ENCODE measurements around the gene NMRK1.

NMRK1 gene

GRCh38 chr9:75116306-75116705, 28.4 kb upstream of the NMRK1 start:
- no peaks in the 10 kb centered on the region for H3K9me3 ChIP-seq
- DNase-seq: no peak
- no peaks in the 10 kb centered on the region for H3K4me1 ChIP-seq
- H3K27me3 ChIP-seq: no peaks in the 10 kb centered on the region
- H3K36me3 ChIP-seq: no peaks in the 10 kb centered on the region
- H3K4me3 ChIP-seq (ENCODE audit: low read depth, low read length): no peak overlapping the region
- TF ChIP-seq, protein P1, sequence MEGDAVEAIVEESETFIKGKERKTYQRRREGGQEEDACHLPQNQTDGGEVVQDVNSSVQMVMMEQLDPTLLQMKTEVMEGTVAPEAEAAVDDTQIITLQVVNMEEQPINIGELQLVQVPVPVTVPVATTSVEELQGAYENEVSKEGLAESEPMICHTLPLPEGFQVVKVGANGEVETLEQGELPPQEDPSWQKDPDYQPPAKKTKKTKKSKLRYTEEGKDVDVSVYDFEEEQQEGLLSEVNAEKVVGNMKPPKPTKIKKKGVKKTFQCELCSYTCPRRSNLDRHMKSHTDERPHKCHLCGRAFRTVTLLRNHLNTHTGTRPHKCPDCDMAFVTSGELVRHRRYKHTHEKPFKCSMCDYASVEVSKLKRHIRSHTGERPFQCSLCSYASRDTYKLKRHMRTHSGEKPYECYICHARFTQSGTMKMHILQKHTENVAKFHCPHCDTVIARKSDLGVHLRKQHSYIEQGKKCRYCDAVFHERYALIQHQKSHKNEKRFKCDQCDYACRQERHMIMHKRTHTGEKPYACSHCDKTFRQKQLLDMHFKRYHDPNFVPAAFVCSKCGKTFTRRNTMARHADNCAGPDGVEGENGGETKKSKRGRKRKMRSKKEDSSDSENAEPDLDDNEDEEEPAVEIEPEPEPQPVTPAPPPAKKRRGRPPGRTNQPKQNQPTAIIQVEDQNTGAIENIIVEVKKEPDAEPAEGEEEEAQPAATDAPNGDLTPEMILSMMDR (IDR thresholded peaks at IDR 0.05; ENCODE audit: low read depth, low read length): no peak

DNA sequence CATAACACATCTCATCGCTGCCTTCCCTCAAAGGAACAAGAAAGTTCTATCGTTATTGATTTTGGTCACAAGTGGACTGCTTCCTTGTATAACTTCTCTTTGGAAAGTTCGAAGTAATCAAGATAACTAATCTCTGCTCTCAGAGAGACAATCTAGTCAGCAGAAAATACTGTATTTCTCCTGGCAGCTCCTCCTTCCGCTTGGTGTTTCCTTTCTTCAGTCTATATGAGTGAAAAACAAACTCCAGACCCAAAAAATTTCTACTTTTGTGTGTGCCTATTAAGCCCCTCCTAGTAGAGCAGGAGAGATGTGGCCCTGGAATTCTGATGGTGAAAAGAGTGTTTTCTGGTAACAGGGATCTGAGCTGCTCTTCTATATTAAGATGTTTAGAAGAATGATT, 24.8 kb upstream of the NMRK1 start:
- Histone ChIP-seq H3K4me1 (no peaks in the 10 kb centered on the region), H3K4me3 (ENCODE audit: low read depth, low read length) (no peak overlapping the region), H3K36me3 (no peaks in the 10 kb centered on the region), H3K27me3 (no peaks in the 10 kb centered on the region), H3K9me3 (no peaks in the 10 kb centered on the region)
- no peak for DNase-seq
- TF ChIP-seq, protein P1 (IDR thresholded peaks at IDR 0.05; ENCODE audit: low read depth, low read length): no peak

GRCh38 chr9:75111019-75111622, 23.2 kb upstream of the NMRK1 start:
- Histone ChIP-seq H3K36me3 (no peaks in the 10 kb centered on the region), H3K9me3 (no peaks in the 10 kb centered on the region), H3K4me1 (no peaks in the 10 kb centered on the region), H3K27me3 (no peaks in the 10 kb centered on the region), H3K4me3 (ENCODE audit: low read depth, low read length) (no peak overlapping the region)
- TF ChIP-seq, protein P1 (IDR thresholded peaks at IDR 0.05; ENCODE audit: low read depth, low read length): no peak
- DNase-seq: no peak

DNA sequence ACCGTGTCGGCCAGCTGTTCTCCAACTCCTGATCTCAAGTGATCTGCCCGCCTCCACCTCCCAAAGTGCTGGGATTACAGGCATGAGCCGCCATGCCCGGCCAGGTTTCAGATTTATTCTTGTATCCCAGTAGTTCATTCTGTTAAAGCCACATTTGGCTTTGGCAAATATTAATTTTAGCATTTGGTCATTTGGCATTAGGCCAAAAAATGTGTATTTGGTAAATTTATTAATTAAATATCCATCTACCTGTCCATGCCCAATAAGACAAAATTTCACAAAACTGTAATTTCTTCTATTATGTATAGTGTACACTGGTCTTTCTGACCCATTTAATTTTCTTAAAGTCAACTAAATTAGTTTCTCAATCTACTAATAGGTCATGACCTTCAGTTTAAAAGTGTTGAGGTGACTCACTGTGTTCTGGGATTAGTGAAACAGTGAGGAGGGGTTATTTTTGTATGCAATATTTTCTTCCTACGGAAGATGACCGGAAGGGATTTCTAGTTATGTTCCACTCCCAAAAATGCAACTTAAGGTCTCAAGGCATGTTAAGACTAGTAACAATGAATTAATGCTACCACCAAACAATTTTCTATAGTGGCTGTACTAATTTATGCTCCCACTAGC, 21.4 kb upstream of the NMRK1 start:
- Histone ChIP-seq H3K4me3 (ENCODE audit: low read depth, low read length) (no peak overlapping the region), H3K4me1 (no peaks in the 10 kb centered on the region), H3K36me3 (no peaks in the 10 kb centered on the region), H3K27me3 (no peaks in the 10 kb centered on the region), H3K9me3 (no peaks in the 10 kb centered on the region)
- TF ChIP-seq, protein P1 (IDR thresholded peaks at IDR 0.05; ENCODE audit: low read depth, low read length): no peak
- no peak for DNase-seq

GRCh38 chr9:75108571-75108970, 20.6 kb upstream of the NMRK1 start:
- TF ChIP-seq, protein P1 (IDR thresholded peaks at IDR 0.05; ENCODE audit: low read depth, low read length): no peak
- no peaks in the 10 kb centered on the region for H3K9me3 ChIP-seq
- H3K4me3 ChIP-seq (ENCODE audit: low read depth, low read length): no peak overlapping the region
- DNase-seq: no peak
- H3K4me1 ChIP-seq: no peaks in the 10 kb centered on the region
- H3K27me3 ChIP-seq: no peaks in the 10 kb centered on the region
- no peaks in the 10 kb centered on the region for H3K36me3 ChIP-seq

- Histone ChIP-seq H3K4me1 (no peaks in the 10 kb centered on the region), H3K4me3 (ENCODE audit: low read depth, low read length) (no peak overlapping the region), H3K27me3 (no peaks in the 10 kb centered on the region), H3K9me3 (no peaks in the 10 kb centered on the region), H3K36me3 (no peaks in the 10 kb centered on the region)
- DNase-seq: no peak
- TF ChIP-seq, protein P1 (IDR thresholded peaks at IDR 0.05; ENCODE audit: low read depth, low read length): no peak
These were observed 18.9 kb upstream of the NMRK1 start for GRCh38 chr9:75106857-75107256.

All from BE2C (cell line).